ENCODE results near the gene ZCCHC24. TPM values are rescaled to one million over a fixed set of nuclear protein-coding genes. Genes with fewer than 3 reads are reported as not detected.

Gene ZCCHC24
- total and polyA plus RNA-seq, 2 donors from 2014 or later, result 8.4 to 21.3 TPM

DNA sequence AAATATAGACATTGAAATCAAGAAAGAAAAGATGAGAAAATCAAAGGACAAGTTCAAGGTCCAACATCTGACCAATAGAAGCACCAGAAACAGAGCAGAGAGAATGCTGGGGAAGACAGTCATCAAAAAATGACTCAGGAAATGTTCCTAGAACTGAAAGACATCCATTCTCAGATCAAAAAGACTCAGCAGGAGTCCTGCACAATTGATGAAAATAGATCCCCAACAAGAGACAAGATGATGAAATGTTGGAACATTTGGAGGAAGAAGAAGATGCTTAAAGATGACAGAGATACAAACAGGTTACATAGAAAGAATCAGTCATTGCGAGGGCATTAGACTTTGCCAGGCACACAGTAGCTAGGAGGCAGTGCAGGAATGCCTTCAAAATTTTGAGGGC, 36.9 kb upstream of the ZCCHC24 start:
- Histone ChIP-seq H3K27ac (ENCODE audit: low read depth in 2 of 2, low read length in 2 of 2) (no peak overlapping the region), H3K9me3 (ENCODE audit: control insufficient read depth in 2 of 3, insufficient read depth in 1 of 3, low read length in 3 of 3) (no peaks in the 10 kb centered on the region), H3K9ac (ENCODE audit: low read length in 3 of 3) (no peak overlapping the region), H3K4me3 (ENCODE audit: low read length in 3 of 3) (no peak overlapping the region), H3K27me3 (ENCODE audit: control insufficient read depth, insufficient read depth, low read length) (no peaks in the 10 kb centered on the region), H3K4me1 (ENCODE audit: control insufficient read depth in 2 of 3, insufficient read depth in 2 of 3, low read depth in 1 of 3, low read length in 3 of 3) (no peaks in the 10 kb centered on the region), H3K36me3 (ENCODE audit: control insufficient read depth in 2 of 3, insufficient read depth in 3 of 3, low read length in 3 of 3) (no peaks in the 10 kb centered on the region)
- intact Hi-C loops (cut with DNase I), result no loop called here
- TF ChIP-seq CTCF (IDR thresholded peaks at IDR 0.05; ENCODE audit: borderline replicate concordance, extremely low read depth, insufficient read depth), result no peak
- no peak for FAIRE-seq
- no peak for DNase-seq

- FAIRE-seq, result no peak
- H3K9me3 ChIP-seq (ENCODE audit: control insufficient read depth in 2 of 3, insufficient read depth in 1 of 3, low read length in 3 of 3), result no peaks in the 10 kb centered on the region
- H3K27me3 ChIP-seq (ENCODE audit: control insufficient read depth, insufficient read depth, low read length), result no peaks in the 10 kb centered on the region
- intact Hi-C loops (cut with DNase I), result no loop called here
- H3K36me3 ChIP-seq (ENCODE audit: control insufficient read depth in 2 of 3, insufficient read depth in 3 of 3, low read length in 3 of 3), result no peaks in the 10 kb centered on the region
- no peaks in the 10 kb centered on the region for H3K4me1 ChIP-seq (ENCODE audit: control insufficient read depth in 2 of 3, insufficient read depth in 2 of 3, low read depth in 1 of 3, low read length in 3 of 3)
- no peak overlapping the region for H3K4me3 ChIP-seq (ENCODE audit: low read length in 3 of 3)
- no peak overlapping the region for H3K9ac ChIP-seq (ENCODE audit: low read length in 3 of 3)
- no peak for DNase-seq
- H3K27ac ChIP-seq (ENCODE audit: low read depth in 2 of 2, low read length in 2 of 2), result no peak overlapping the region
- TF ChIP-seq CTCF (IDR thresholded peaks at IDR 0.05; ENCODE audit: borderline replicate concordance, extremely low read depth, insufficient read depth), result no peak
Observed at GRCh38 chr10:79479283-79479909, 34.0 kb upstream of the ZCCHC24 start.

DNA sequence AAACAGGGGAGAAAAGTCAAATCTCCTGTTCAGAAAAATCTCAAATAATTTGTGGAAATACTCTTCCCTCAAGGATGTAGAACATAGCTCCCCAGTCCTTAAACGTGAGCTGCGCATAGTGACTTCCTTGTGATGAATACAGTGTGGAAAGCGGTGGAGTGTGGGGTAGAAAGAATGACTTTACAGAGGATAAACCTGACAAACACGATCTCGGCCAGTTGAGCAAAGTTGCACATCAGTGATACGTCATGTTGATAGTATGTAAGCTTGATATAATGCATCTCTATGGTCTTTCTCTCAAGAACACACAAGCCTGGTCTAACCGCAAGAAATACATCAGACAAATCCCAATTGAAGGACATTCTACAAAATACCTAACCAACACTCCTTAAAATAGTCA, 32.0 kb upstream of the ZCCHC24 start:
- no peak overlapping the region for H3K9ac ChIP-seq (ENCODE audit: low read length in 3 of 3)
- H3K27ac ChIP-seq (ENCODE audit: low read depth in 2 of 2, low read length in 2 of 2), result no peak overlapping the region
- H3K9me3 ChIP-seq (ENCODE audit: control insufficient read depth in 2 of 3, insufficient read depth in 1 of 3, low read length in 3 of 3), result no peaks in the 10 kb centered on the region
- no peaks in the 10 kb centered on the region for H3K36me3 ChIP-seq (ENCODE audit: control insufficient read depth in 2 of 3, insufficient read depth in 3 of 3, low read length in 3 of 3)
- H3K4me1 ChIP-seq (ENCODE audit: control insufficient read depth in 2 of 3, insufficient read depth in 2 of 3, low read depth in 1 of 3, low read length in 3 of 3), result no peaks in the 10 kb centered on the region
- FAIRE-seq, result no peak
- no peaks in the 10 kb centered on the region for H3K27me3 ChIP-seq (ENCODE audit: control insufficient read depth, insufficient read depth, low read length)
- H3K4me3 ChIP-seq (ENCODE audit: low read length in 3 of 3), result no peak overlapping the region
- DNase-seq, result no peak
- TF ChIP-seq CTCF (IDR thresholded peaks at IDR 0.05; ENCODE audit: borderline replicate concordance, extremely low read depth, insufficient read depth), result no peak
- intact Hi-C loops (cut with DNase I), result no loop called here

DNA sequence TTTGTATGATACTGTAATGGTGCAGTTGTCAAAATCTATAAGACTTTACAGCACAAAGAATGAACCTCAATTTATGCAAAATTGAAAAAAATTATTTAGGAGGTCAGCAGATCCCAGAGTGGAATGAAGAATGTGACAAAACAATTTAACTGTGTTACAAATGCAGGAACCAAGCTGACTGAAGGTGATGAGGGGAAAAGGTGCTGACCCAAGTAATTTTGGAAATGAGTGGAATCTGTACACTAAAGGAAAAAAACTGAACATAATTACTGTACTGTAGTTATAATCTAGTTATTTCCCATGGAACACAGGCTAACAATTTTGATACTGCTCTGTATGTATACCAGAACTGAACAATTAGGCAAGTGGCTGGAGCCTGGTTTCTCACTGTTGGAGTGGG, 31.2 kb upstream of the ZCCHC24 start:
- FAIRE-seq (no peak), DNase-seq (no peak)
- Histone ChIP-seq H3K9me3 (ENCODE audit: control insufficient read depth in 2 of 3, insufficient read depth in 1 of 3, low read length in 3 of 3) (no peaks in the 10 kb centered on the region), H3K27ac (ENCODE audit: low read depth in 2 of 2, low read length in 2 of 2) (no peak overlapping the region), H3K27me3 (ENCODE audit: control insufficient read depth, insufficient read depth, low read length) (no peaks in the 10 kb centered on the region), H3K9ac (ENCODE audit: low read length in 3 of 3) (no peak overlapping the region), H3K4me1 (ENCODE audit: control insufficient read depth in 2 of 3, insufficient read depth in 2 of 3, low read depth in 1 of 3, low read length in 3 of 3) (no peaks in the 10 kb centered on the region), H3K36me3 (ENCODE audit: control insufficient read depth in 2 of 3, insufficient read depth in 3 of 3, low read length in 3 of 3) (no peaks in the 10 kb centered on the region), H3K4me3 (ENCODE audit: low read length in 3 of 3) (no peak overlapping the region)
- intact Hi-C loops (cut with DNase I), result no loop called here
- no peak for TF ChIP-seq CTCF (IDR thresholded peaks at IDR 0.05; ENCODE audit: borderline replicate concordance, extremely low read depth, insufficient read depth)

Measured in kidney (tissue), 14 donors.